ENCODE data around the gene SULT1B1. TPM values are rescaled to one million over a fixed set of nuclear protein-coding genes. Genes with fewer than 3 reads are reported as not detected.

SULT1B1 gene
- total RNA-seq, 1 donor from 2014 or later = 0.46 TPM

DNA sequence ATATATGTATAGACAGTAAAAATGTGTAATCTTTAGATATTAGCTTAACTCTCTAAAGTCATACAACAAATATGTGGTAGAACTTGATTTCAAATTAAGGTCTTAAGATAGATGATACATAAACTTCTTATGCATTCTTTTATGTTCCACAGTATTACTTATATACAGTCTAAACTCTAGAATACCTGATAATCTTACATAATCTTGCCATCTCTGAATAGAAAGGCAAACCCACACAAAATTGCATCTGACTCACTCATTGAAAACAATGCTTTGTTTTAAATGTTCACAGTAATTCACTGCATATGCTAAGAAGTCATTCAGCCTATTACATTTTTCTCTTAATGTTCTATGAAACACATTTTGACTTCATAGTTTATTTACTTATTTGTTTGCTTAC is 10.1 kb downstream of the SULT1B1 start:
- Mint-ChIP-seq H3K9me3 (ENCODE audit: low read depth) (peaks cover 15% of the 10 kb centered on the region), H3K4me3 (ENCODE audit: low read depth) (no peak overlapping the region), H3K4me1 (ENCODE audit: low read depth) (peaks cover 4% of the 10 kb centered on the region), H3K27me3 (no peaks in the 10 kb centered on the region), H3K36me3 (ENCODE audit: insufficient read depth) (no peaks in the 10 kb centered on the region), H3K27ac (no peak overlapping the region)
- TF ChIP-seq, protein P1, sequence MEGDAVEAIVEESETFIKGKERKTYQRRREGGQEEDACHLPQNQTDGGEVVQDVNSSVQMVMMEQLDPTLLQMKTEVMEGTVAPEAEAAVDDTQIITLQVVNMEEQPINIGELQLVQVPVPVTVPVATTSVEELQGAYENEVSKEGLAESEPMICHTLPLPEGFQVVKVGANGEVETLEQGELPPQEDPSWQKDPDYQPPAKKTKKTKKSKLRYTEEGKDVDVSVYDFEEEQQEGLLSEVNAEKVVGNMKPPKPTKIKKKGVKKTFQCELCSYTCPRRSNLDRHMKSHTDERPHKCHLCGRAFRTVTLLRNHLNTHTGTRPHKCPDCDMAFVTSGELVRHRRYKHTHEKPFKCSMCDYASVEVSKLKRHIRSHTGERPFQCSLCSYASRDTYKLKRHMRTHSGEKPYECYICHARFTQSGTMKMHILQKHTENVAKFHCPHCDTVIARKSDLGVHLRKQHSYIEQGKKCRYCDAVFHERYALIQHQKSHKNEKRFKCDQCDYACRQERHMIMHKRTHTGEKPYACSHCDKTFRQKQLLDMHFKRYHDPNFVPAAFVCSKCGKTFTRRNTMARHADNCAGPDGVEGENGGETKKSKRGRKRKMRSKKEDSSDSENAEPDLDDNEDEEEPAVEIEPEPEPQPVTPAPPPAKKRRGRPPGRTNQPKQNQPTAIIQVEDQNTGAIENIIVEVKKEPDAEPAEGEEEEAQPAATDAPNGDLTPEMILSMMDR (IDR thresholded peaks at IDR 0.05; ENCODE audit: unreplicated experiment) = no peak
- DNase-seq (ENCODE audit: low spot score, unreplicated experiment) = no peak

DNA sequence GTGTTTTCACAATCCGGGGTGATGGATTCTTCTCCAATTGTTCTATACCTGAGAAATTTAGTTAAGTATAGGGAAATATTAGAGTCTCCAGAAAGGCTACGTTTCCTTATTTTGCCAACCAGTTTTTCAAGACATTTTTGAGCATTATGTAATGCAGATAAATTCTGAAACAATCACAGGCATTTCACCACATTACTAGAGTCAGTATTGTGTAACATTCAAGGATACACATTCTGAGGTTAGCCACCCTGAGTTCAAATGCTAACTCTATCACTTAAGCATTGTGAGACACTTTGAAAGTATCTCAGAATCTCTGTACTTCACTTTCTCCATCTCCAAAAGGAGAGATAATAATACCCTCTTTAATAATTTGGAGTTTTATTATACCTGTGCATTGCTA is 10.6 kb downstream of the SULT1B1 start:
- DNase-seq (ENCODE audit: low spot score, unreplicated experiment) = no peak
- Mint-ChIP-seq H3K27me3 (no peaks in the 10 kb centered on the region), H3K36me3 (ENCODE audit: insufficient read depth) (no peaks in the 10 kb centered on the region), H3K27ac (no peak overlapping the region), H3K4me3 (ENCODE audit: low read depth) (no peak overlapping the region), H3K4me1 (ENCODE audit: low read depth) (no peaks in the 10 kb centered on the region), H3K9me3 (ENCODE audit: low read depth) (peaks cover 15% of the 10 kb centered on the region)
- TF ChIP-seq, protein P1 (IDR thresholded peaks at IDR 0.05; ENCODE audit: unreplicated experiment) = no peak

DNA sequence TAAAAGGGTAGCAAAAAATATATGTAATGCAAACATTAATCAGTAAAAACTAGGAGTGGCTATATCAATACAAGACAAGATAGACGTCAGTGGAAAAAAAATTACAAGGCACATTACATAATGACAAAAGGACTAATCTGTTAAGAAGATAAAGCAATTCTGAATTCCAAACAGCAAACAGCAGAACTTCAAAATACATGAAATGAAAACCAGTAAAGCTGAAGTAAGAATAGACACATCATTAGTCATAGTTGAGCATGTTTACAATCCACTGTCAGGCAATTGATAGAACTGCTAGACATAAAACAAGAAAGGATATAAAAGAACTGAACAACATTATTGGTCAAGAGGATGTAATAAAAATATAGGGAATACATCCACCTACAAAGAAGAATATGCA is 12.2 kb downstream of the SULT1B1 start:
- H3K4me1 Mint-ChIP-seq (ENCODE audit: low read depth) = no peaks in the 10 kb centered on the region
- H3K36me3 Mint-ChIP-seq (ENCODE audit: insufficient read depth) = no peaks in the 10 kb centered on the region
- H3K27me3 Mint-ChIP-seq = no peaks in the 10 kb centered on the region
- H3K9me3 Mint-ChIP-seq (ENCODE audit: low read depth) = peaks cover 15% of the 10 kb centered on the region
- TF ChIP-seq, protein P1 (IDR thresholded peaks at IDR 0.05; ENCODE audit: unreplicated experiment) = no peak
- H3K27ac Mint-ChIP-seq = no peak overlapping the region
- no peak overlapping the region for H3K4me3 Mint-ChIP-seq (ENCODE audit: low read depth)
- no peak for DNase-seq (ENCODE audit: low spot score, unreplicated experiment)

DNA sequence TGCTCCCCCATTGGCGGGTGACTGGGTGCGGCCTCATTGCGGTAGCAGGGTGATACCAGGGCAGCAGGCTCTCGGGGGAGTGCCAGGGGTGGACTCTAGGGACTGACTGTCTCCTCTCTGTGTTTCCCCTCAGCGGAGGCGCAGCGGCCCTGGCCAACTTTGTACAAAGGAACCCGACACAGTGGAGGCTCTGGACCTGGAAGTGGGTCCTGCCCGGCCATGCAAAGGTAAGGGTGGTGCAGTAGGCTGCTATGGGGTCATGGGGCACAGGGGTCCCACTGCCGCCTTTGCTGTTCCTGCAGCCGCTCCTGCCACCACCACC is 16.3 kb downstream of the SULT1B1 start:
- DNase-seq (ENCODE audit: low spot score, unreplicated experiment) = no peak
- no peak overlapping the region for H3K27ac Mint-ChIP-seq
- no peaks in the 10 kb centered on the region for H3K36me3 Mint-ChIP-seq (ENCODE audit: insufficient read depth)
- TF ChIP-seq, protein P1 (IDR thresholded peaks at IDR 0.05; ENCODE audit: unreplicated experiment) = no peak
- peaks cover 16% of the 10 kb centered on the region for H3K9me3 Mint-ChIP-seq (ENCODE audit: low read depth)
- no peak overlapping the region for H3K4me3 Mint-ChIP-seq (ENCODE audit: low read depth)
- no peaks in the 10 kb centered on the region for H3K4me1 Mint-ChIP-seq (ENCODE audit: low read depth)
- H3K27me3 Mint-ChIP-seq = no peaks in the 10 kb centered on the region

DNA sequence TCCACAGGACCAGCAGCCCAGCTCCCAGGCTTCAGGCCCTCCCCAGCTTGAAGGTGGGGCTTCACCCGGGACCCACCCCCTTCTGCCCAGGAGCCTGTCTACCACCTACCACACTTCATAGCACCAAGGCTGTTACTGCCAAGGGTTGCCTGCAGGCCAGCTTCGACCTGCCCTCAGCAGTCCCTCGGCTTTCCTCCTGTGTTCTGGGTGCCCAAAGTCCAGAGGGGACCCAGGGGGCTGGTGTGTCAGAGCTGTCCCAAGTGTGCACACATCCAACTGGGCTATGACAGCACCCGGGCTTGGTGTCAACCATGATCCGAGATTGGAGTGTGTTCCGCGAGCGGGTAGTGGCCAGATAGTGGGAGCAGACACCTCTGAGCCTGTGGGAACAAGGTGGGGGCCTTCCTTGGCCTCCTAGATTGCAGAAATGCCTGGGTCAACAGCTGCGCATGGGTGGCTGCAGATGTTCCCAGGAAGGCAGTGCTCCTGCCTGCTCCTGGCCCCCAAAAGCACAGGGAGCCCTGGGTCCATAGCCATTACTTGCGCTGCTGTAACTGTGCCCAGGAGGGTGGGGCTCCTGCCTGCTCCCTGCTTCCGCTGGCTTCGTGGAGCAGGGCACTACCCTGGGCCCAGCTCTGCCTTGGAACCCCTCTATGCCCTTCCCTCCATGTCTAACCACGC is 16.8 kb downstream of the SULT1B1 start:
- H3K27me3 Mint-ChIP-seq = no peaks in the 10 kb centered on the region
- H3K4me1 Mint-ChIP-seq (ENCODE audit: low read depth) = no peaks in the 10 kb centered on the region
- peaks cover 20% of the 10 kb centered on the region for H3K9me3 Mint-ChIP-seq (ENCODE audit: low read depth)
- H3K36me3 Mint-ChIP-seq (ENCODE audit: insufficient read depth) = no peaks in the 10 kb centered on the region
- no peak overlapping the region for H3K4me3 Mint-ChIP-seq (ENCODE audit: low read depth)
- TF ChIP-seq, protein P1 (IDR thresholded peaks at IDR 0.05; ENCODE audit: unreplicated experiment) = no peak
- H3K27ac Mint-ChIP-seq = no peak overlapping the region
- DNase-seq (ENCODE audit: low spot score, unreplicated experiment) = no peak
